ENCODE data around the gene NAP1L4. TPM values are rescaled to one million over a fixed set of nuclear protein-coding genes. Genes with fewer than 3 reads are reported as not detected.

Gene NAP1L4
- total and polyA plus RNA-seq, 7 experiments from 2014 or later = 134 to 356 (median 292) TPM

GRCh38 chr11:3002871-3003270 is 10.7 kb upstream of the NAP1L4 start:
- Mint-ChIP-seq H3K27ac (peak overlapping the region in 2 of 9 donors; percentile 51), H3K36me3 (peaks cover 0 to 48% (median 11%) of the 10 kb centered on the region in 5 donors), H3K9me3 (no peaks in the 10 kb centered on the region), H3K4me1 (peaks cover 0 to 7% (median 0%) of the 10 kb centered on the region in 7 donors), H3K4me3 (no peak overlapping the region), H3K27me3 (no peaks in the 10 kb centered on the region)
- intact Hi-C loops (cut with micrococcal nuclease) = no loop called here
- H3K4me3 ChIP-seq (ENCODE audit: low read length) = no peak overlapping the region
- peaks cover 0 to 75% (median 0%) of the 10 kb centered on the region in 3 experiments for H3K36me3 ChIP-seq (ENCODE audit: control insufficient read depth in 2 of 3, insufficient read depth in 3 of 3, low read length in 3 of 3)
- ChIA-PET POLR2A (interaction anchor here (1.3 to 2.3 kb wide), 3 partner anchors 9 to 12 kb away, joined by 3 to 10 read pairs (median 6); no protein-coding TSS in a partner anchor), CTCF (interaction anchor here (1.2 kb wide), 1 partner anchor 11 kb away, joined by 3 read pairs; no protein-coding TSS in a partner anchor)
- no peaks in the 10 kb centered on the region for H3K9me3 ChIP-seq (ENCODE audit: control insufficient read depth in 2 of 3, low read length in 3 of 3)
- ATAC-seq = no peak
- DNase-seq = no peak
- no peaks in the 10 kb centered on the region for H3K27me3 ChIP-seq (ENCODE audit: control insufficient read depth in 2 of 2, insufficient read depth in 2 of 2, low read length in 2 of 2)
- H3K27ac ChIP-seq (ENCODE audit: low read depth, low read length) = no peak overlapping the region
- H3K4me1 ChIP-seq (ENCODE audit: control insufficient read depth in 2 of 2, insufficient read depth in 2 of 2, low read length in 2 of 2) = no peaks in the 10 kb centered on the region

GRCh38 chr11:3002351-3002861 is 10.3 kb upstream of the NAP1L4 start:
- H3K9me3 ChIP-seq (ENCODE audit: control insufficient read depth in 2 of 3, low read length in 3 of 3) = no peaks in the 10 kb centered on the region
- Mint-ChIP-seq H3K4me1 (peaks cover 0 to 7% (median 0%) of the 10 kb centered on the region in 7 donors), H3K36me3 (peaks cover 0 to 48% (median 11%) of the 10 kb centered on the region in 5 donors), H3K27me3 (no peaks in the 10 kb centered on the region), H3K27ac (peak overlapping the region in 1 of 9 donors; percentile 51), H3K4me3 (no peak overlapping the region), H3K9me3 (no peaks in the 10 kb centered on the region)
- ChIA-PET POLR2A (interaction anchor here (1.3 to 2.3 kb wide), 2 partner anchors 9 to 12 kb away, joined by 3 to 6 read pairs; no protein-coding TSS in a partner anchor), CTCF (no interaction called here)
- no peak overlapping the region for H3K4me3 ChIP-seq (ENCODE audit: low read length)
- DNase-seq (no peak), ATAC-seq (no peak)
- H3K36me3 ChIP-seq (ENCODE audit: control insufficient read depth in 2 of 3, insufficient read depth in 3 of 3, low read length in 3 of 3) = peaks cover 0 to 70% (median 0%) of the 10 kb centered on the region in 3 experiments
- intact Hi-C loops (cut with micrococcal nuclease) = no loop called here
- H3K27ac ChIP-seq (ENCODE audit: low read depth, low read length) = no peak overlapping the region
- no peaks in the 10 kb centered on the region for H3K4me1 ChIP-seq (ENCODE audit: control insufficient read depth in 2 of 2, insufficient read depth in 2 of 2, low read length in 2 of 2)
- no peaks in the 10 kb centered on the region for H3K27me3 ChIP-seq (ENCODE audit: control insufficient read depth in 2 of 2, insufficient read depth in 2 of 2, low read length in 2 of 2)

GRCh38 chr11:3001496-3001895 is 9.4 kb upstream of the NAP1L4 start:
- Histone ChIP-seq H3K4me3 (ENCODE audit: low read length) (no peak overlapping the region), H3K27ac (ENCODE audit: low read depth, low read length) (no peak overlapping the region), H3K4me1 (ENCODE audit: control insufficient read depth in 2 of 2, insufficient read depth in 2 of 2, low read length in 2 of 2) (no peaks in the 10 kb centered on the region), H3K36me3 (ENCODE audit: control insufficient read depth in 2 of 3, insufficient read depth in 3 of 3, low read length in 3 of 3) (peaks cover 0 to 61% (median 0%) of the 10 kb centered on the region in 3 experiments), H3K9me3 (ENCODE audit: control insufficient read depth in 2 of 3, low read length in 3 of 3) (no peaks in the 10 kb centered on the region), H3K27me3 (ENCODE audit: control insufficient read depth in 2 of 2, insufficient read depth in 2 of 2, low read length in 2 of 2) (no peaks in the 10 kb centered on the region)
- POLR2A ChIA-PET = interaction anchor here (1.2 to 2.3 kb wide), 2 partner anchors 13 kb away, joined by 4 to 6 read pairs; no protein-coding TSS in a partner anchor
- intact Hi-C loops (cut with micrococcal nuclease) = no loop called here
- no peak overlapping the region for H3K4me3 Mint-ChIP-seq
- CTCF ChIA-PET = interaction anchor here (0.9 kb wide), 1 partner anchor 9 kb away, joined by 3 read pairs; the partner anchor contains the start of gene NAP1L4
- no peaks in the 10 kb centered on the region for H3K9me3 Mint-ChIP-seq
- peaks cover 0 to 7% (median 0%) of the 10 kb centered on the region in 7 donors for H3K4me1 Mint-ChIP-seq
- H3K27me3 Mint-ChIP-seq = no peaks in the 10 kb centered on the region
- no peak overlapping the region for H3K27ac Mint-ChIP-seq
- H3K36me3 Mint-ChIP-seq = peaks cover 0 to 48% (median 11%) of the 10 kb centered on the region in 5 donors
- no peak for ATAC-seq
- DNase-seq = no peak

GRCh38 chr11:3000032-3000961 is 8.2 kb upstream of the NAP1L4 start:
- intact Hi-C loops (cut with micrococcal nuclease) = no loop called here
- POLR2A ChIA-PET = interaction anchor here (1.2 to 2.3 kb wide), 2 partner anchors 12 to 14 kb away, joined by 4 to 6 read pairs; no protein-coding TSS in a partner anchor

GRCh38 chr11:2999464-2999998 is 7.4 kb upstream of the NAP1L4 start:
- Mint-ChIP-seq H3K4me1 (peaks cover 0 to 7% (median 0%) of the 10 kb centered on the region in 7 donors), H3K27me3 (no peaks in the 10 kb centered on the region), H3K27ac (no peak overlapping the region), H3K36me3 (peaks cover 0 to 40% (median 11%) of the 10 kb centered on the region in 5 donors), H3K9me3 (no peaks in the 10 kb centered on the region), H3K4me3 (no peak overlapping the region)
- intact Hi-C loops (cut with micrococcal nuclease) = no loop called here
- ATAC-seq (no peak), DNase-seq (no peak)
- H3K4me3 ChIP-seq (ENCODE audit: low read length) = no peak overlapping the region
- H3K27ac ChIP-seq (ENCODE audit: low read depth, low read length) = no peak overlapping the region
- peaks cover 0 to 47% (median 0%) of the 10 kb centered on the region in 3 experiments for H3K36me3 ChIP-seq (ENCODE audit: control insufficient read depth in 2 of 3, insufficient read depth in 3 of 3, low read length in 3 of 3)
- no peaks in the 10 kb centered on the region for H3K4me1 ChIP-seq (ENCODE audit: control insufficient read depth in 2 of 2, insufficient read depth in 2 of 2, low read length in 2 of 2)
- POLR2A ChIA-PET = no interaction called here
- no peaks in the 10 kb centered on the region for H3K27me3 ChIP-seq (ENCODE audit: control insufficient read depth in 2 of 2, insufficient read depth in 2 of 2, low read length in 2 of 2)
- no peaks in the 10 kb centered on the region for H3K9me3 ChIP-seq (ENCODE audit: control insufficient read depth in 2 of 3, low read length in 3 of 3)
- CTCF ChIA-PET = no interaction called here

More at GRCh38 chr11:3000032-3000961, 8.2 kb upstream of the NAP1L4 start:
- H3K4me1 ChIP-seq (ENCODE audit: control insufficient read depth in 2 of 2, insufficient read depth in 2 of 2, low read length in 2 of 2) = no peaks in the 10 kb centered on the region
- no peaks in the 10 kb centered on the region for H3K27me3 ChIP-seq (ENCODE audit: control insufficient read depth in 2 of 2, insufficient read depth in 2 of 2, low read length in 2 of 2)
- CTCF ChIA-PET = interaction anchor here (0.9 kb wide), 1 partner anchor 8 kb away, joined by 3 read pairs; the partner anchor contains the start of gene NAP1L4
- Mint-ChIP-seq H3K27ac (peak overlapping the region in 1 of 9 donors; percentile 41), H3K27me3 (no peaks in the 10 kb centered on the region), H3K9me3 (no peaks in the 10 kb centered on the region), H3K4me1 (peaks cover 0 to 7% (median 0%) of the 10 kb centered on the region in 7 donors), H3K36me3 (peaks cover 0 to 43% (median 11%) of the 10 kb centered on the region in 5 donors), H3K4me3 (no peak overlapping the region)
- no peak overlapping the region for H3K27ac ChIP-seq (ENCODE audit: low read depth, low read length)
- ATAC-seq (no peak), DNase-seq (no peak)
- peaks cover 0 to 50% (median 0%) of the 10 kb centered on the region in 3 experiments for H3K36me3 ChIP-seq (ENCODE audit: control insufficient read depth in 2 of 3, insufficient read depth in 3 of 3, low read length in 3 of 3)
- H3K4me3 ChIP-seq (ENCODE audit: low read length) = no peak overlapping the region
- H3K9me3 ChIP-seq (ENCODE audit: control insufficient read depth in 2 of 3, low read length in 3 of 3) = no peaks in the 10 kb centered on the region

- Histone ChIP-seq H3K27me3 (ENCODE audit: control insufficient read depth in 2 of 2, insufficient read depth in 2 of 2, low read length in 2 of 2) (no peaks in the 10 kb centered on the region), H3K4me1 (ENCODE audit: control insufficient read depth in 2 of 2, insufficient read depth in 2 of 2, low read length in 2 of 2) (no peaks in the 10 kb centered on the region), H3K36me3 (ENCODE audit: control insufficient read depth in 2 of 3, insufficient read depth in 3 of 3, low read length in 3 of 3) (peaks cover 0 to 34% (median 0%) of the 10 kb centered on the region in 3 experiments), H3K9me3 (ENCODE audit: control insufficient read depth in 2 of 3, low read length in 3 of 3) (no peaks in the 10 kb centered on the region), H3K27ac (ENCODE audit: low read depth, low read length) (no peak overlapping the region), H3K4me3 (ENCODE audit: low read length) (no peak overlapping the region)
- no peak for DNase-seq
- Mint-ChIP-seq H3K9me3 (no peaks in the 10 kb centered on the region), H3K4me1 (peaks cover 0 to 7% (median 0%) of the 10 kb centered on the region in 7 donors), H3K27ac (peak overlapping the region in 1 of 9 donors; percentile 15), H3K4me3 (no peak overlapping the region), H3K36me3 (peaks cover 0 to 31% (median 11%) of the 10 kb centered on the region in 5 donors), H3K27me3 (no peaks in the 10 kb centered on the region)
- POLR2A ChIA-PET = interaction anchor here (0.6 to 1.1 kb wide), 2 partner anchors 15 to 61 kb away, joined by 3 to 6 read pairs; no protein-coding TSS in a partner anchor
- CTCF ChIA-PET = no interaction called here
- no peak for ATAC-seq
- intact Hi-C loops (cut with micrococcal nuclease) = no loop called here
Measured at GRCh38 chr11:2998073-2998850, 6.1 kb upstream of the NAP1L4 start.

Measured in naive thymus-derived CD4-positive, alpha-beta T cell (primary cell).